ENCODE measurements around the gene MICB.
"Not testable (repeated sequence)": the region's sequence is repeated elsewhere in the genome, so short reads cannot be mapped to it uniquely, and the experiment has no call there.

Gene MICB

GRCh38 chr6:31493875-31494694, 3.9 kb upstream of the MICB start:
- Histone ChIP-seq H3K36me3 (no peaks in the 10 kb centered on the region), H3K4me1 (ENCODE audit: control insufficient read depth in 1 of 2, insufficient read depth in 1 of 2, low read depth in 1 of 2, low read length in 1 of 2) (peaks cover 54 to 55% of the 10 kb centered on the region in 2 experiments), H3K4me3 (ENCODE audit: low read depth in 1 of 2, low read length in 1 of 2) (peak overlapping the region; percentile 77 to 89), H3K27me3 (peaks cover 6% of the 10 kb centered on the region), H3K9me3 (no peaks in the 10 kb centered on the region), H3K27ac (peak overlapping the region; percentile 88)
- peak; percentile 86 for TF ChIP-seq CTCF (IDR thresholded peaks at IDR 0.05)

- Histone ChIP-seq H3K4me1 (ENCODE audit: control insufficient read depth in 1 of 2, insufficient read depth in 1 of 2, low read depth in 1 of 2, low read length in 1 of 2) (peaks cover 54 to 55% of the 10 kb centered on the region in 2 experiments), H3K4me3 (ENCODE audit: low read depth in 1 of 2, low read length in 1 of 2) (peak overlapping the region; percentile 77 to 89), H3K27ac (peak overlapping the region; percentile 88)
Observed at GRCh38 chr6:31495580-31495979, 2.4 kb upstream of the MICB start.

GRCh38 chr6:31496826-31497225, 1.1 kb upstream of the MICB start:
- H3K27ac ChIP-seq: peak overlapping the region; percentile 88
- H3K9me3 ChIP-seq, H3K27me3 ChIP-seq, H3K36me3 ChIP-seq: not testable (repeated sequence)
- H3K4me1 ChIP-seq (ENCODE audit: control insufficient read depth in 1 of 2, insufficient read depth in 1 of 2, low read depth in 1 of 2, low read length in 1 of 2): peaks cover 52% of the 10 kb centered on the region in 2 experiments
- H3K4me3 ChIP-seq (ENCODE audit: low read depth in 1 of 2, low read length in 1 of 2): peak overlapping the region; percentile 81 to 89

More at GRCh38 chr6:31495580-31495979, 2.4 kb upstream of the MICB start:
- TF ChIP-seq CTCF (IDR thresholded peaks at IDR 0.05): no peak
- peaks cover 6% of the 10 kb centered on the region for H3K27me3 ChIP-seq
- H3K36me3 ChIP-seq: no peaks in the 10 kb centered on the region
- H3K9me3 ChIP-seq: no peaks in the 10 kb centered on the region

GRCh38 chr6:31498748-31499147, 803 bp downstream of the MICB start:
- peaks cover 33 to 38% of the 10 kb centered on the region in 2 experiments for H3K4me1 ChIP-seq (ENCODE audit: control insufficient read depth in 1 of 2, insufficient read depth in 1 of 2, low read depth in 1 of 2, low read length in 1 of 2)
- H3K4me3 ChIP-seq (ENCODE audit: low read depth in 1 of 2, low read length in 1 of 2): peak overlapping the region in 1 of 2 experiments; percentile 81
- no peak overlapping the region for H3K27ac ChIP-seq
- TF ChIP-seq CTCF (IDR thresholded peaks at IDR 0.05): no peak
- peaks cover 6% of the 10 kb centered on the region for H3K27me3 ChIP-seq
- H3K9me3 ChIP-seq: no peaks in the 10 kb centered on the region
- H3K36me3 ChIP-seq: no peaks in the 10 kb centered on the region

- not testable (repeated sequence) for H3K4me3 ChIP-seq (ENCODE audit: low read depth in 1 of 2, low read length in 1 of 2); H3K36me3 ChIP-seq; H3K9me3 ChIP-seq; H3K27me3 ChIP-seq; H3K27ac ChIP-seq
- peaks cover 33 to 35% of the 10 kb centered on the region in 2 experiments for H3K4me1 ChIP-seq (ENCODE audit: control insufficient read depth in 1 of 2, insufficient read depth in 1 of 2, low read depth in 1 of 2, low read length in 1 of 2)
Observed at GRCh38 chr6:31499648-31500047, 1.7 kb downstream of the MICB start.

GRCh38 chr6:31502586-31502985, 4.6 kb downstream of the MICB start:
- Histone ChIP-seq H3K27me3 (peaks cover 6% of the 10 kb centered on the region), H3K9me3 (no peaks in the 10 kb centered on the region), H3K4me1 (ENCODE audit: control insufficient read depth in 1 of 2, insufficient read depth in 1 of 2, low read depth in 1 of 2, low read length in 1 of 2) (peaks cover 7% of the 10 kb centered on the region in 2 experiments), H3K4me3 (ENCODE audit: low read depth in 1 of 2, low read length in 1 of 2) (no peak overlapping the region), H3K27ac (no peak overlapping the region), H3K36me3 (peaks cover 22% of the 10 kb centered on the region)
- TF ChIP-seq CTCF (IDR thresholded peaks at IDR 0.05): no peak

GRCh38 chr6:31509036-31509435, 11.1 kb downstream of the MICB start:
- peaks cover 62% of the 10 kb centered on the region for H3K36me3 ChIP-seq
- not testable (repeated sequence) for H3K27me3 ChIP-seq; H3K4me1 ChIP-seq (ENCODE audit: control insufficient read depth in 1 of 2, insufficient read depth in 1 of 2, low read depth in 1 of 2, low read length in 1 of 2); H3K9me3 ChIP-seq; H3K4me3 ChIP-seq (ENCODE audit: low read depth in 1 of 2, low read length in 1 of 2); H3K27ac ChIP-seq
